Measurements from ENCODE around the gene CCDC106.

The CCDC106 gene

GRCh38 chr19:55653651-55654322 is 5.8 kb downstream of the CCDC106 start (continued):
- TF ChIP-seq ZNF362 (tag by site-specific recombination; IDR thresholded peaks at IDR 0.05): no peak
- TF ChIP-seq ZNF629 (tag by site-specific recombination; IDR thresholded peaks at IDR 0.05): peak; percentile 67
- no peak; the same call in 1 of the 2 replicates for TF ChIP-seq ZNF768 (tag by site-specific recombination; IDR thresholded peaks at IDR 0.05)
- TF ChIP-seq ZNF169 (tag by site-specific recombination; IDR thresholded peaks at IDR 0.05): no peak
- peak; percentile 97 for TF ChIP-seq ZBTB11 (tag by site-specific recombination; conservative IDR thresholded peaks at IDR 0.05; ENCODE audit: low read depth)
- TF ChIP-seq BCL11A (tag by site-specific recombination; IDR thresholded peaks at IDR 0.05; ENCODE audit: low read depth): peak; percentile 97
- TF ChIP-seq INSM2 (tag by site-specific recombination; IDR thresholded peaks at IDR 0.05): no peak
- no peak for TF ChIP-seq ZNF202 (tag by site-specific recombination; IDR thresholded peaks at IDR 0.05; ENCODE audit: borderline replicate concordance)
- no peak for TF ChIP-seq ZNF350 (tag by site-specific recombination; IDR thresholded peaks at IDR 0.05)
- no peak for TF ChIP-seq ZNF513 (tag by site-specific recombination; IDR thresholded peaks at IDR 0.05)
- no peak for TF ChIP-seq GLI4 (tag by site-specific recombination; IDR thresholded peaks at IDR 0.05)
- no peak for TF ChIP-seq SALL2 (tag by site-specific recombination; IDR thresholded peaks at IDR 0.05; ENCODE audit: borderline replicate concordance)
- no peak for TF ChIP-seq ZNF558 (tag by site-specific recombination; IDR thresholded peaks at IDR 0.05)
- TF ChIP-seq ZNF433 (tag by site-specific recombination; IDR thresholded peaks at IDR 0.05; ENCODE audit: low read depth): no peak
- no peak for TF ChIP-seq ZBTB49 (tag by site-specific recombination; IDR thresholded peaks at IDR 0.05; ENCODE audit: low read depth)
- peak; percentile 57; the same call in 1 of the 2 replicates for TF ChIP-seq KLF17 (tag by site-specific recombination; IDR thresholded peaks at IDR 0.05)
- no peak for TF ChIP-seq KLF1 (tag by site-specific recombination; IDR thresholded peaks at IDR 0.05)
- no peak for TF ChIP-seq ZNF677 (tag by site-specific recombination; IDR thresholded peaks at IDR 0.05)
- no peak for TF ChIP-seq ZNF610 (tag by site-specific recombination; IDR thresholded peaks at IDR 0.05; ENCODE audit: borderline replicate concordance)
- TF ChIP-seq BCL11B (tag by site-specific recombination; IDR thresholded peaks at IDR 0.05; ENCODE audit: low read depth): peak; percentile 98
- no peak for TF ChIP-seq TRIM28 (IDR thresholded peaks at IDR 0.05; ENCODE audit: borderline replicate concordance, low read length)
- TF ChIP-seq ZNF18 (tag by site-specific recombination; IDR thresholded peaks at IDR 0.05): no peak
- no peak for TF ChIP-seq GLI2 (tag by site-specific recombination; IDR thresholded peaks at IDR 0.05; ENCODE audit: borderline replicate concordance, low read depth)
- TF ChIP-seq HOXA7 (CRISPR knock-in tag; IDR thresholded peaks at IDR 0.05; ENCODE audit: borderline replicate concordance): no peak
- no peak; the same call in 1 of the 2 replicates for TF ChIP-seq ZNF600 (tag by site-specific recombination; IDR thresholded peaks at IDR 0.05)
- TF ChIP-seq ZFP3 (tag by site-specific recombination; IDR thresholded peaks at IDR 0.05; ENCODE audit: low read depth): no peak
- TF ChIP-seq ZNF624 (tag by site-specific recombination; IDR thresholded peaks at IDR 0.05): no peak
